Liver (tissue), 5 donors: ENCODE measurements around the gene GMPR. TPM values are rescaled to one million over a fixed set of nuclear protein-coding genes. Genes with fewer than 3 reads are reported as not detected.

Source experiments
- polyA plus RNA-seq, 2 donors: library from polyadenylated mRNA; stranded (reverse) in 1 of 2; unstranded in 1 of 2; fragments of 200-250 nt in 1 of 2; fragments of >200 nt in 1 of 2; fragmentation: Nextera tagmentation in 1 of 2; extraction: Ambion mirVana in 1 of 2; gene quantifications; one replicate each; pipeline versions ENCODE4 v1.2.1 to v1.2.3, GENCODE V29; 2013 to 2015
- small RNA-seq: library from RNA; depleted of rRNA; stranded (forward); fragments of <200 nt; gene quantifications from one replicate; pipeline ENCODE3, GENCODE V24; 2014
- total RNA-seq, 2 donors: library from RNA; depleted of rRNA; stranded (reverse); fragments of >200 nt; gene quantifications; one replicate each; pipeline ENCODE4 v1.2.3, GENCODE V29; 2014
- donor health status: healthy.
- donor health status: healthy.
- donor health status: healthy.

The GMPR gene
- total and polyA plus RNA-seq, 4 donors, result 2.1 to 50.2 (median 4.2) TPM

Small RNAs within 50 kb of the gene (small RNA-seq; reads per million reads assigned to genes)
- gene RF00019 (not detected), gene RNU6-1114P (not detected)

Other genes with a start within 250 kb of the GMPR start
- gene MYLIP, start 109.5 kb upstream of the GMPR start, total RNA-seq, result 10 to 100 TPM in 1 of 2 donors, 1 to 10 TPM in 1; 5.8 to 29.4 TPM
- 1 to 10 TPM; 2.7 to 3.0 TPM for gene MYLIP, start 109.5 kb upstream of the GMPR start, polyA plus RNA-seq